GM15510 (cell line): ENCODE measurements around the gene CD46.

Source experiments
- POLR2A ChIP-seq: IDR thresholded peaks from 3 replicates; pipeline ENCODE4 v1.6.1; 2011; ENCODE audit warnings: borderline replicate concordance; ENCODE audit not compliant: insufficient read length; ENCODE audit errors: extremely low read depth

CD46 gene

GRCh38 chr1:207789792-207790787 is 38.2 kb downstream of the CD46 start:
- no peak for TF ChIP-seq POLR2A

GRCh38 chr1:207791290-207791689 is 39.4 kb downstream of the CD46 start:
- TF ChIP-seq POLR2A = no peak

- TF ChIP-seq POLR2A = no peak
Measured at GRCh38 chr1:207793327-207793726, 41.5 kb downstream of the CD46 start.

- TF ChIP-seq POLR2A = no peak
Measured at GRCh38 chr1:207794861-207795260, 43.0 kb downstream of the CD46 start.

- no peak for TF ChIP-seq POLR2A
Measured at GRCh38 chr1:207797229-207797973, 45.5 kb downstream of the CD46 start.

- no peak for TF ChIP-seq POLR2A
Measured at GRCh38 chr1:207798847-207799246, 47.0 kb downstream of the CD46 start.

GRCh38 chr1:207799989-207800648 is 48.3 kb downstream of the CD46 start:
- TF ChIP-seq POLR2A = no peak

GRCh38 chr1:207801819-207802218 is 50.0 kb downstream of the CD46 start:
- no peak for TF ChIP-seq POLR2A

GRCh38 chr1:207803678-207804077 is 51.8 kb downstream of the CD46 start:
- no peak for TF ChIP-seq POLR2A

GRCh38 chr1:207804721-207805468 is 53.0 kb downstream of the CD46 start:
- no peak for TF ChIP-seq POLR2A

GRCh38 chr1:207805841-207806421 is 54.1 kb downstream of the CD46 start:
- TF ChIP-seq POLR2A = no peak

- TF ChIP-seq POLR2A = no peak
Measured at GRCh38 chr1:207806531-207807325, 54.9 kb downstream of the CD46 start.

- TF ChIP-seq POLR2A = no peak
Measured at GRCh38 chr1:207807326-207807689, 55.5 kb downstream of the CD46 start.
